GM10248 (cell line): ENCODE data around the gene FGF16.
"Not testable (repeated sequence)": the region's sequence is repeated elsewhere in the genome, so short reads cannot be mapped to it uniquely, and the experiment has no call there.

ENCODE experiments used
- CTCF ChIA-PET: fragments of 300-600 bp; sonication (Branson Sonifier 250); formaldehyde crosslinking; extraction: SDS; loops from one replicate; lab custom pipeline; 2021; ENCODE audit warnings: antibody characterized with exemption; lab: Yijun Ruan, JAX
- POLR2A ChIA-PET: fragments of 350-650 bp; sonication (Branson Sonifier 250); formaldehyde crosslinking; extraction: SDS; loops from one replicate; lab custom pipeline; 2020; ENCODE audit warnings: antibody characterized with exemption; lab: Yijun Ruan, JAX
- DNase-seq: peaks from one replicate; pipeline ENCODE4 v3.0.0; 2012; ENCODE audit errors: extremely low spot score
- TF ChIP-seq, protein P1 (sequence below): IDR thresholded peaks from 2 replicates; pipeline ENCODE4 v1.5.1; 2012; ENCODE audit warnings: mild to moderate bottlenecking, low read depth; ENCODE audit errors: extremely low read depth, missing control alignments, control extremely low read depth

FGF16 gene

DNA sequence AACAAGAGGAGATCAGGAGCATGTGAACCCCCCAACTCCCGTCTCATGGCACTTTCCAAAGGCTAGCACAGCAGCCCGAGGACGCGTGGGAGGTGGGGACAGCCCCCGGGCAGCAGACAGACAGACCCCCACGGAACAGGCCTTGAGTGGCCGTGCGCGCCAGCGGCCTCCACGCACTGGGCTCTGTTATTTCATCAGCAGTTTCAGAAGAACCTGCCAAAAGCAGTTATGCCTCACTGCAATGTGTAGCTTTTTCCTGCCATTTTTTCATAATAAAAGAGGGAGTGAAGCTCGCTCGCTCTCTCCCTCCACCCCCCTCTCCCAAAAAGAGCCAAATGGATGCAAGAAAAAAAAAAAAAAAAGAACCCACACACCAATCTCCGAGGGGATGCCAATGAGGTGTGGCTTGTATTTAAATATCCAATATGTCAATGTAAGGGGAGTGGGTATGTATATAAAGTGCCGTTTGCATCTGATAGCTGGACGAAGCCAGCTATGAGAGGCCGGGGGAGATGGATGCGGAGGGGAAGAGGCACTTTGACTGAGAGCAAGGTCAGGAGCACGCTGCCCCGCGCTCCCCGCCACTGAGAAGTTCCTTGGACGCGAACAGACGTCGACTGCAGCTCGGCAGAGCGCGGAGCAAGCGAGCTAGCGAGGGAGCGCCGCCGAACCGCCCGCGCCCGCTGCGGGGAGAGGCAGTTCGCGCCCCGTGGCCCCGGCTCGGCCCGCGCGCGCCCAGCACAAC, at the start of gene FGF16:
FGF16 (plus strand) TSS at position 482 of the 745 bp plus-strand sequence. CDS start 286 bp downstream, outside the sequence.
- TF ChIP-seq, protein P1, sequence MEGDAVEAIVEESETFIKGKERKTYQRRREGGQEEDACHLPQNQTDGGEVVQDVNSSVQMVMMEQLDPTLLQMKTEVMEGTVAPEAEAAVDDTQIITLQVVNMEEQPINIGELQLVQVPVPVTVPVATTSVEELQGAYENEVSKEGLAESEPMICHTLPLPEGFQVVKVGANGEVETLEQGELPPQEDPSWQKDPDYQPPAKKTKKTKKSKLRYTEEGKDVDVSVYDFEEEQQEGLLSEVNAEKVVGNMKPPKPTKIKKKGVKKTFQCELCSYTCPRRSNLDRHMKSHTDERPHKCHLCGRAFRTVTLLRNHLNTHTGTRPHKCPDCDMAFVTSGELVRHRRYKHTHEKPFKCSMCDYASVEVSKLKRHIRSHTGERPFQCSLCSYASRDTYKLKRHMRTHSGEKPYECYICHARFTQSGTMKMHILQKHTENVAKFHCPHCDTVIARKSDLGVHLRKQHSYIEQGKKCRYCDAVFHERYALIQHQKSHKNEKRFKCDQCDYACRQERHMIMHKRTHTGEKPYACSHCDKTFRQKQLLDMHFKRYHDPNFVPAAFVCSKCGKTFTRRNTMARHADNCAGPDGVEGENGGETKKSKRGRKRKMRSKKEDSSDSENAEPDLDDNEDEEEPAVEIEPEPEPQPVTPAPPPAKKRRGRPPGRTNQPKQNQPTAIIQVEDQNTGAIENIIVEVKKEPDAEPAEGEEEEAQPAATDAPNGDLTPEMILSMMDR: no peak
- ChIA-PET CTCF (interaction anchor here (0.9 kb wide), 2 partner anchors 8 to 14 kb away, joined by 3 to 4 read pairs; no protein-coding TSS in a partner anchor), POLR2A (no interaction called here)
- peak; percentile 19 for DNase-seq

DNA sequence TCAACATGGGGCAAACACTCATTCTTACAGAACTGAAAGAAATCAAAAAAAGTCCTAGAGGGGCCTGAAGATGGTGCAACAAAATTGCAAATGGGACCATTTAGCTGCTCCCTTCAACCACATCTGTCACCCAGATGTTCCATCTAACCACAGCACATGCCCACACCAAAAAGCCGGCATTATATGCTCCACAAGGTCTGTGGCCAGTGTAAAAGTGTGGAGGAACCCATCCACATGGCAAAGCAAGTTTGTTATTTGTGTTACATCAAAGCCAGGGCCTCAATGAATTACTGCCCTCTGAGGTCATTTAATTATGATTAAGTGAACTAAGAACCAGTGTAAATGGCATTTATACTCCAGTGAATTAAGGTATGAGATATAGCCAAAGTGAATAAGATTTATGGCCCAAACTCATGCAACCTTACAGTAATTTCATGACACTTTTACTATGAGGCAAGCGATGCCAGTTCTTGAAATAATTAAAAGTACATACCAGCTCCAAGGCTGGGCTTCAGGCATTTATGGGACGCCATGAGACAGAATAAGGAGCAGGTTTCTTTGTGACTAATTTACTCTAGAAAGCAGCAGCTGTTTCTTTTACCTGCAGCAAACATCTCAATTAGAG, 48.7 kb upstream of the FGF16 start:
- POLR2A ChIA-PET: no interaction called here

GRCh38 chrX:77404419-77404818, 42.8 kb upstream of the FGF16 start:
- CTCF ChIA-PET: no interaction called here
- TF ChIP-seq, protein P1: no peak
- POLR2A ChIA-PET: no interaction called here
- no peak for DNase-seq

More for the DNA sequence above, 48.7 kb upstream of the FGF16 start:
- CTCF ChIA-PET: no interaction called here
- TF ChIP-seq, protein P1: no peak
- no peak for DNase-seq

GRCh38 chrX:77407821-77408220, 39.4 kb upstream of the FGF16 start:
- DNase-seq, CTCF ChIA-PET, POLR2A ChIA-PET: not testable (repeated sequence)

DNA sequence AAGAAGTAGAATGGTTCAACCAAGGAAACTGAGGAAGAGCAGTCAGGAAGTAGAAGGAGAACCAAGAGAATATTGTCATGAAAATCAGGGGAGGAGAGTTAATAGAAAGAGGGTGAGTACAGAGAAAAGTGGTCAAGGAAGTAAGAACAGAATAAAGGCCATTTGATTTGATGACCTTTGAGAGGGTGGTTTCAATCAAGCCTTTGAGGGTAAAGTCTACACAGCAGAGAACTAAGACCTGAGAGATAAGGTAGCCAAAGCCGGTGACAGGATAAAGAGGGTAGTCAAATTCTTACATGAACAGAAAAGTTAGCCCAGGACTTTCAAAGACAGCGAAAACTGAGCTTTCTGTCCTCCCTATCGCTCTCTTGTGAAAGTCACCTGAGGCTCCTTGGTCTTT, 34.6 kb upstream of the FGF16 start:
- POLR2A ChIA-PET: no interaction called here
- DNase-seq: no peak
- TF ChIP-seq, protein P1: no peak
- CTCF ChIA-PET: no interaction called here

DNA sequence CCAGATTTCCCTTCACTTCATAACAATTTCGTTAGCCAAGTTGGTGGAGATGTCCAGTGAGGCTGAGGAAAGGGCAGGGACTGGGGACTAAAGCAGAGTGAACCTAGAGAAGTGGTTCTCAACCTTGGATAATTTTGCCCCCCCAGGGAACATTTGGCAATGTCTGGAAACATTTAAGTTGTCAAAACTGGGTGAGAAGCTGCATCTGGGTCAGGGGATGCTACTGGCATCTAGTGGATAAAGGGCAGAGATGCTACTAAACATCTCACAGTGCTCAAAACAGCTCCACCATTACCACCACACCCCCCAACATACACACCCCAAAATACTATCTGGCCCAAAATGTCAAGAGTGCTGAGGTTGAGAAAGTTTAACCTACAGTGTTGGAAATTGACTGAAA, 32.0 kb upstream of the FGF16 start:
- TF ChIP-seq, protein P1: no peak
- no peak for DNase-seq
- POLR2A ChIA-PET: no interaction called here
- CTCF ChIA-PET: no interaction called here

GRCh38 chrX:77415882-77416281, 31.3 kb upstream of the FGF16 start:
- TF ChIP-seq, protein P1: no peak
- no peak for DNase-seq
- POLR2A ChIA-PET: no interaction called here
- CTCF ChIA-PET: no interaction called here
